ENCODE results near the gene VSTM2A. TPM values are rescaled to one million over a fixed set of nuclear protein-coding genes. Genes with fewer than 3 reads are reported as not detected.
A peak's percentile ranks its signal among the peaks of the same experiment; 100 is the strongest.

Gene VSTM2A
- total and polyA plus RNA-seq, 2 of the 8 experiments (the other 6 are each of a cell fraction or from before 2014, with no cell fraction given) = 0.58 to 1.4 TPM

GRCh38 chr7:54544149-54544526 is 2.0 kb downstream of the VSTM2A start:
- no peak overlapping the region for H4K5ac ChIP-seq (ENCODE audit: insufficient read length, low read depth, low read length)
- H4K8ac ChIP-seq (ENCODE audit: extremely low read depth, insufficient read depth, low read length) = no peak overlapping the region
- H3K79me1 ChIP-seq (ENCODE audit: low read depth, low read length) = no peaks in the 10 kb centered on the region
- H2AK5ac ChIP-seq (ENCODE audit: low read depth, low read length) = no peak overlapping the region
- H3K23ac ChIP-seq (ENCODE audit: insufficient read length) = no peak overlapping the region
- H3K56ac ChIP-seq (replicated peaks; ENCODE audit: insufficient read length, low read depth, low read length) = no peak overlapping the region
- H3K4me2 ChIP-seq (ENCODE audit: insufficient read depth in 1 of 2, low read depth in 2 of 2, low read length in 2 of 2) = peak overlapping the region; percentile 77 to 94
- H3K4me1 ChIP-seq (replicated peaks in 1 of 4; ENCODE audit: control insufficient read depth in 3 of 4, insufficient read depth in 4 of 4, low read length in 3 of 4) = peaks cover 2 to 13% (median 7%) of the 10 kb centered on the region in 4 experiments
- no peaks in the 10 kb centered on the region for H3K9me3 ChIP-seq (ENCODE audit: insufficient read depth in 2 of 2, low read depth in 1 of 2, low read length in 1 of 2)
- peaks cover 19 to 36% (median 31%) of the 10 kb centered on the region in 4 experiments for H3K27me3 ChIP-seq (replicated peaks in 1 of 4; ENCODE audit: control insufficient read depth in 3 of 4, extremely low read depth in 1 of 4, insufficient read depth in 3 of 4, low read length in 3 of 4)
- no peak overlapping the region for H2BK15ac ChIP-seq (ENCODE audit: low read length)
- H3K23me2 ChIP-seq (ENCODE audit: low read depth, low read length) = peaks cover 21% of the 10 kb centered on the region
- H3K9ac ChIP-seq (replicated peaks in 1 of 4; ENCODE audit: extremely low read depth in 1 of 4, low read depth in 3 of 4, low read length in 3 of 4) = no peak overlapping the region
- H2BK120ac ChIP-seq (replicated peaks; ENCODE audit: low read depth, low read length) = no peak overlapping the region
- H2BK12ac ChIP-seq (ENCODE audit: low read depth, low read length) = no peak overlapping the region
- H2AFZ ChIP-seq (ENCODE audit: low read length) = no peak overlapping the region
- no peak overlapping the region for H3K18ac ChIP-seq (ENCODE audit: extremely low read depth, low read length)
- peak overlapping the region; percentile 57 to 87 (median 66); a peak in 7 of 8 replicates for H3K4me3 ChIP-seq (ENCODE audit: extremely low read depth in 1 of 4, insufficient read depth in 2 of 4, low read depth in 3 of 4, low read length in 4 of 4)
- H2BK20ac ChIP-seq (ENCODE audit: low read length) = no peak overlapping the region
- ChIA-PET POLR2A (ENCODE audit: partially characterized antibody) (no interaction called here), CTCF (ENCODE audit: partially characterized antibody) (interaction anchor here (0.6 to 1.1 kb wide), 2 partner anchors 151 to 160 kb away, joined by 3 read pairs; no protein-coding TSS in a partner anchor)
- no peaks in the 10 kb centered on the region for H3K36me3 ChIP-seq (ENCODE audit: control insufficient read depth in 2 of 4, insufficient read depth in 4 of 4, low read length in 3 of 4)
- H4K91ac ChIP-seq (replicated peaks; ENCODE audit: insufficient read length, low read length) = no peak overlapping the region
- TF ChIP-seq JUN (IDR thresholded peaks at IDR 0.05; ENCODE audit: low read depth, low read length) (no peak), CBX8 (IDR thresholded peaks at IDR 0.05; ENCODE audit: borderline replicate concordance, low read depth, low read length) (0 out of 2 replicates have a peak, but pooled peaks have one; percentile 18)
- FAIRE-seq (no peak), DNase-seq (ENCODE audit: low read depth in 1 of 2, low spot score in 2 of 2) (no peak)
- H3K79me2 ChIP-seq (ENCODE audit: control insufficient read depth in 1 of 2, insufficient read depth in 2 of 2, low read length in 2 of 2) = no peaks in the 10 kb centered on the region
- H3K4ac ChIP-seq (replicated peaks; ENCODE audit: insufficient read length, low read depth, low read length) = no peak overlapping the region
- WGBS, 2 experiments (ENCODE audit: extremely low coverage in 1 of 2, insufficient coverage in 1 of 2, insufficient read length in 1 of 2, insufficient replicate concordance in 2 of 2, low coverage in 1 of 2, low lambda C conversion rate in 2 of 2, missing lambda C conversion rate in 1 of 2) = 16% methylated on average over 3 of the region's 3 CpGs; no CpG with 5 or more reads in 1 of the 2 experiments
- H2BK5ac ChIP-seq (ENCODE audit: low read depth, low read length) = no peak overlapping the region
- peaks cover 0 to 5% of the 10 kb centered on the region in 2 experiments for H4K20me1 ChIP-seq (replicated peaks in 1 of 2; ENCODE audit: control insufficient read depth in 1 of 2, insufficient read depth in 2 of 2, low read length in 2 of 2)
- no peak overlapping the region for H3K14ac ChIP-seq (ENCODE audit: insufficient read length)
- no peak overlapping the region for H3K27ac ChIP-seq (ENCODE audit: low read depth, low read length)

All from H1 (cell line).